ENCODE results near the gene IL13. TPM values are rescaled to one million over a fixed set of nuclear protein-coding genes. Genes with fewer than 3 reads are reported as not detected.

IL13 gene
- total RNA-seq, 1 donor from 2014 or later, result not detected

DNA sequence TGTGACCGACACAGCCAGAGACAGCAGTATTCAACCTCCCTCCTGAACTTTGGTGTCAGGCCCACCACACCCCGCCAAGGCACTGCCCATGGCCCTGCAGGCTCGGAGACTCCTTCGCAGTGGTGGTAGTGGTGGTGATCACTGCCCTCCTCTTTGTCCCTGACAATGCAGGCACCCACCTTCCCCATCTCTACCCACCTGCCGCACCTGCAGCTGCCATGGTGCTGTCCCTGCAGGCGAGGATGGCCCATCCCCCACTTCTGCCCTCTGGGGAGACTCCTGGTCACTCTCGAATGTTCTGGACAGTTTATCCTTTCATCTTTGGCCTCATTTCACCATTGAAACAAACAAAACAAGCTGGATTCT is 11.5 kb downstream of the IL13 start:
- peaks cover 7% of the 10 kb centered on the region for H3K4me1 ChIP-seq
- no peak overlapping the region for H3K27ac ChIP-seq
- intact Hi-C loops (cut with DNase I), result no loop called here
- DNase-seq (no peak), ATAC-seq (no peak)
- H3K9me3 ChIP-seq, result no peaks in the 10 kb centered on the region
- H3K27me3 ChIP-seq (ENCODE audit: low read depth), result no peaks in the 10 kb centered on the region
- H3K4me3 ChIP-seq, result no peak overlapping the region
- TF ChIP-seq, protein P1, sequence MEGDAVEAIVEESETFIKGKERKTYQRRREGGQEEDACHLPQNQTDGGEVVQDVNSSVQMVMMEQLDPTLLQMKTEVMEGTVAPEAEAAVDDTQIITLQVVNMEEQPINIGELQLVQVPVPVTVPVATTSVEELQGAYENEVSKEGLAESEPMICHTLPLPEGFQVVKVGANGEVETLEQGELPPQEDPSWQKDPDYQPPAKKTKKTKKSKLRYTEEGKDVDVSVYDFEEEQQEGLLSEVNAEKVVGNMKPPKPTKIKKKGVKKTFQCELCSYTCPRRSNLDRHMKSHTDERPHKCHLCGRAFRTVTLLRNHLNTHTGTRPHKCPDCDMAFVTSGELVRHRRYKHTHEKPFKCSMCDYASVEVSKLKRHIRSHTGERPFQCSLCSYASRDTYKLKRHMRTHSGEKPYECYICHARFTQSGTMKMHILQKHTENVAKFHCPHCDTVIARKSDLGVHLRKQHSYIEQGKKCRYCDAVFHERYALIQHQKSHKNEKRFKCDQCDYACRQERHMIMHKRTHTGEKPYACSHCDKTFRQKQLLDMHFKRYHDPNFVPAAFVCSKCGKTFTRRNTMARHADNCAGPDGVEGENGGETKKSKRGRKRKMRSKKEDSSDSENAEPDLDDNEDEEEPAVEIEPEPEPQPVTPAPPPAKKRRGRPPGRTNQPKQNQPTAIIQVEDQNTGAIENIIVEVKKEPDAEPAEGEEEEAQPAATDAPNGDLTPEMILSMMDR (IDR thresholded peaks at IDR 0.05), result no peak
- H3K36me3 ChIP-seq, result no peaks in the 10 kb centered on the region

DNA sequence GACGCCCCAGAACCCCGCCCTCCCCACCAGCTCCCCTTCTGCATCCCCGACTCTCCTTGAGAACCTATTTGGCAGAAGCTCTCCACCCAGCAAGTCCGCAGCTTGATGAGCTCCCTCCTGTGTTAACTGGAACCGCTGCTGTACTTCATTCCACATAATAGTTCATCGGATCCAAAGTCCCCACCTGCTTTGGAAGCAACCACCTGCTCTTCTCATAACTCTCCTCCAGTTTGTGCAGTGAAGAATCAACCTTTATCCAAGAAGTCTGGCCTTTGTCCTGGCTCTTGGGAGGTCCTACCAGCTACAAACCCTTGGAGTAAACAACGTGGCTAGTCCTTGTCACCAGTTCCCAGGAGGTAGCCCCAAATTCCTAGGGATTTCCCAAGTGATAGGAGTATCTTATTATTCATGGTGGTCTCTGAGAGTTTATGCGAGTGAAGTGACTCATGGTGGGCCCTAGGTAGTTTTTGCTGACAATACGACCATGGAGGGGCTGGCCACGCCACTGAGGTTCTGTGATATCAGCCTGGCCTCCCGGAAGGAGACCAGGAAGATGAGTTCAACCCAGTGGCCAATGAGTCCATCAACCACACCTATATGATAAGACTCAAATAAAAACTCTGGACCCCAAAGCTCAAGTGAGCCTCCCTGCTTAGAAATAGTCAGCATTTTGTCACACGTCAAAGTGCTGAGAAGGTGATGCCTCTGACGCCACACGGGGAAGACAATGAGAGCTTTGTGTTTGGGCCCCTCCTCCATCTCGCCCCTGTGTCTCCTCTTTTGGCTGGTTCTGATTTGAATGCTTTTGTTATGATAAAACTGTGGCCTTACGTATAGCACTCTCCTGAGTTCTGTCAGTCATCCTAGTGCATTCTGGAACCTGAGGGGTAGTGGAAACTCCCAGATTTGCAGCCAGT is 12.3 kb downstream of the IL13 start:
- Histone ChIP-seq H3K4me3 (no peak overlapping the region), H3K27ac (no peak overlapping the region), H3K36me3 (no peaks in the 10 kb centered on the region), H3K9me3 (no peaks in the 10 kb centered on the region), H3K4me1 (peaks cover 8% of the 10 kb centered on the region), H3K27me3 (ENCODE audit: low read depth) (no peaks in the 10 kb centered on the region)
- no peak for ATAC-seq
- DNase-seq, result no peak
- intact Hi-C loops (cut with DNase I), result no loop called here
- TF ChIP-seq, protein P1 (IDR thresholded peaks at IDR 0.05), result no peak

DNA sequence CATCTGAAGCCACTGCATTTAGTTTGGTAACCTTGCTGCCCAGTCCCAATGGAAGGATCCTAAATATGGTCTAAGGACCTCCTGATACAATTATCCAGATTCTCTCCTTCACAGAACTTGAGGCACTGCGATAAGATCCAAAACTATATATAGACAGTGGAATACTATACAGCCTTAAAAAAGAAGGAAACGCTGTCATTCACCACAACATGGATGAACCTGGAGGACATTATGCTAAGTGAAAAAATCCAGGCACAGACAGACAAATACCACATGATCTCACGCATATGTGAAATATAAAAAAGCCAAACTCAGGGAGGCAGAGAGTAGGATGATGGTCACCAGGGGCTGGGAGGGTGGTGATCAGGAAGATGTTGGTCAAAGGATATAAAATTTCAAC is 13.0 kb downstream of the IL13 start:
- H3K9me3 ChIP-seq, result no peaks in the 10 kb centered on the region
- H3K27ac ChIP-seq, result no peak overlapping the region
- H3K4me3 ChIP-seq, result no peak overlapping the region
- intact Hi-C loops (cut with DNase I), result no loop called here
- H3K4me1 ChIP-seq, result peaks cover 8% of the 10 kb centered on the region
- no peaks in the 10 kb centered on the region for H3K27me3 ChIP-seq (ENCODE audit: low read depth)
- TF ChIP-seq, protein P1 (IDR thresholded peaks at IDR 0.05), result no peak
- H3K36me3 ChIP-seq, result no peaks in the 10 kb centered on the region
- no peak for ATAC-seq
- DNase-seq, result no peak

DNA sequence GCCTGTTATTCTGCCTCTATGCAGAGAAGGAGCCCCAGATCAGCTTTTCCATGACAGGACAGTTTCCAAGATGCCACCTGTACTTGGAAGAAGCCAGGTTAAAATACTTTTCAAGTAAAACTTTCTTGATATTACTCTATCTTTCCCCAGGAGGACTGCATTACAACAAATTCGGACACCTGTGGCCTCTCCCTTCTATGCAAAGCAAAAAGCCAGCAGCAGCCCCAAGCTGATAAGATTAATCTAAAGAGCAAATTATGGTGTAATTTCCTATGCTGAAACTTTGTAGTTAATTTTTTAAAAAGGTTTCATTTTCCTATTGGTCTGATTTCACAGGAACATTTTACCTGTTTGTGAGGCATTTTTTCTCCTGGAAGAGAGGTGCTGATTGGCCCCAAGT is 15.5 kb downstream of the IL13 start:
- H3K27ac ChIP-seq, result peak overlapping the region; percentile 70
- ATAC-seq, result no peak
- intact Hi-C loops (cut with DNase I), result no loop called here
- TF ChIP-seq, protein P1 (IDR thresholded peaks at IDR 0.05), result no peak
- no peaks in the 10 kb centered on the region for H3K36me3 ChIP-seq
- H3K4me1 ChIP-seq, result peaks cover 19% of the 10 kb centered on the region
- DNase-seq, result no peak
- H3K4me3 ChIP-seq, result no peak overlapping the region
- H3K27me3 ChIP-seq (ENCODE audit: low read depth), result no peaks in the 10 kb centered on the region
- no peaks in the 10 kb centered on the region for H3K9me3 ChIP-seq

DNA sequence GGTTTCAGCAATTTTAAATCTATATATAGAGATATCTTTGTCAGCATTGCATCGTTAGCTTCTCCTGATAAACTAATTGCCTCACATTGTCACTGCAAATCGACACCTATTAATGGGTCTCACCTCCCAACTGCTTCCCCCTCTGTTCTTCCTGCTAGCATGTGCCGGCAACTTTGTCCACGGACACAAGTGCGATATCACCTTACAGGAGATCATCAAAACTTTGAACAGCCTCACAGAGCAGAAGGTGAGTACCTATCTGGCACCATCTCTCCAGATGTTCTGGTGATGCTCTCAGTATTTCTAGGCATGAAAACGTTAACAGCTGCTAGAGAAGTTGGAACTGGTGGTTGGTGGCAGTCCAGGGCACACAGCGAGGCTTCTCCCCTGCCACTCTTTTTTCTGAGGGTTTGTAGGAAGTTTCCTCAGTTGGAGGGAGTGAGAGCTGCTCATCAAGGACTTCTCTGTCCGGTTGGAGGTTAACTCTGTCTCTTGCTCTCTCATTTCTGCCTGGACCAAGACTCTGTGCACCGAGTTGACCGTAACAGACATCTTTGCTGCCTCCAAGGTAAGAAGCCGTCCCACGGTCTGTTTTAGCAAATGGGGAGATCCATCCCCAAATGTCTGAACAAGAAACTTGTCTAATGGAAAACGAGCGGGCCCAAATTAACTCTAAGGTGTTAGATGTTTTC is 16.1 kb downstream of the IL13 start, which contains the start of gene IL4:
Gene IL4, plus strand, starts transcription at position 51 of the 692 bp plus-strand sequence. Its CDS starts 62 bp downstream, at position 113.
- ATAC-seq (no peak), DNase-seq (no peak)
- intact Hi-C loops (cut with DNase I), result no loop called here
- TF ChIP-seq, protein P1 (IDR thresholded peaks at IDR 0.05), result no peak
- H3K36me3 ChIP-seq, result no peaks in the 10 kb centered on the region
- peak within 1 kb of the TSS; percentile 70 for H3K27ac ChIP-seq
- H3K27me3 ChIP-seq (ENCODE audit: low read depth), result no peaks in the 10 kb centered on the region
- H3K4me1 ChIP-seq, result peaks cover 19% of the 10 kb centered on the region
- H3K4me3 ChIP-seq, result no peak within 1 kb of the TSS
- H3K9me3 ChIP-seq, result no peaks in the 10 kb centered on the region
